GM19468 (cell line): ENCODE measurements around the gene MED9.

Experiments used
- ATAC-seq: cut with Tn5 transposase; IDR thresholded peaks from one replicate; pipeline ENCODE4 v1.9.1; 2021; ENCODE audit warnings: mild to moderate bottlenecking, moderate library complexity, moderate number of reproducible peaks; ENCODE audit not compliant: unreplicated experiment; ENCODE audit errors: extremely low read depth

MED9 gene

GRCh38 chr17:17512866-17513265 is 36.1 kb downstream of the MED9 start:
- ATAC-seq = no peak

- no peak for ATAC-seq
Observed at GRCh38 chr17:17513626-17514025, 36.8 kb downstream of the MED9 start.

GRCh38 chr17:17514361-17514992 is 37.7 kb downstream of the MED9 start:
- ATAC-seq = no peak

GRCh38 chr17:17514993-17515933 is 38.5 kb downstream of the MED9 start:
- no peak for ATAC-seq

GRCh38 chr17:17515934-17516930 is 39.4 kb downstream of the MED9 start:
- no peak for ATAC-seq

GRCh38 chr17:17516941-17517720 is 40.3 kb downstream of the MED9 start:
- no peak for ATAC-seq

GRCh38 chr17:17518014-17518413 is 41.2 kb downstream of the MED9 start:
- no peak for ATAC-seq

- ATAC-seq = no peak
Observed at GRCh38 chr17:17518951-17519350, 42.2 kb downstream of the MED9 start.

GRCh38 chr17:17519886-17520285 is 43.1 kb downstream of the MED9 start:
- ATAC-seq = no peak

- ATAC-seq = no peak
Observed at GRCh38 chr17:17520599-17521232, 43.9 kb downstream of the MED9 start.

- ATAC-seq = no peak
Observed at GRCh38 chr17:17523001-17523730, 46.4 kb downstream of the MED9 start.

GRCh38 chr17:17523731-17524490 is 47.1 kb downstream of the MED9 start:
- no peak for ATAC-seq

- no peak for ATAC-seq
Observed at GRCh38 chr17:17525311-17525710, 48.5 kb downstream of the MED9 start.

- ATAC-seq = no peak
Observed at GRCh38 chr17:17525956-17526355, 49.2 kb downstream of the MED9 start.

GRCh38 chr17:17526369-17526768 is 49.6 kb downstream of the MED9 start:
- ATAC-seq = no peak

GRCh38 chr17:17527534-17527933 is 50.7 kb downstream of the MED9 start:
- ATAC-seq = no peak

GRCh38 chr17:17527956-17528500 is 51.2 kb downstream of the MED9 start:
- no peak for ATAC-seq
